ENCODE data around the gene SCFD1.
"Not testable (repeated sequence)": the region's sequence is repeated elsewhere in the genome, so short reads cannot be mapped to it uniquely, and the experiment has no call there.

The SCFD1 gene

DNA sequence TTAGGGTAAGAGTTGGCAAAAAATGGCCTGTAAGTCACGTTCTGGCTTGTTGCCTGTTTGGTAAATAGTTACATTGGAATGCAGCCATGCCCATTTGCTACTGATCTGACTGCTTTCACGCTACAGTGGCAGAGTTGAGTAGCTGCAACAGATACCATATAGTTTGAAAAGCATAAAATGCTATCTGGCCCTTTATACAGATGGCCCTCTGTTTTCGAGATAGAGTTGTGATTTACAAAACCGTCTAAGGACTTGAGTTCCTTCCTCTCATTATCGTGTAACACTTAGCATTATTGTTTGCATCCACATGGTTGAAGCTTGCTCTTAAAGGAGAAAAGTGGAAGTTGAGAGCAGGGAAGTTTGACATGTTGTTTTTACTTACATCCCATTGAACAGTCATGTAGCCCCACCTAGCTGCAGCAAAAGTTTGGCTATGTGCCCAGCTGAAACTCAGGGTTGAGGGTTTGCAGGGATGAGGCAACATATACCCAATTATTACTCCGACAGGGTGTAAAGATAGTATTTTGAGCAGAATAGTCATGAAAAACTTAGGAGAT lies 11.3 kb upstream of the SCFD1 start:
- DNase-seq: peak; percentile 87 to 95

DNA sequence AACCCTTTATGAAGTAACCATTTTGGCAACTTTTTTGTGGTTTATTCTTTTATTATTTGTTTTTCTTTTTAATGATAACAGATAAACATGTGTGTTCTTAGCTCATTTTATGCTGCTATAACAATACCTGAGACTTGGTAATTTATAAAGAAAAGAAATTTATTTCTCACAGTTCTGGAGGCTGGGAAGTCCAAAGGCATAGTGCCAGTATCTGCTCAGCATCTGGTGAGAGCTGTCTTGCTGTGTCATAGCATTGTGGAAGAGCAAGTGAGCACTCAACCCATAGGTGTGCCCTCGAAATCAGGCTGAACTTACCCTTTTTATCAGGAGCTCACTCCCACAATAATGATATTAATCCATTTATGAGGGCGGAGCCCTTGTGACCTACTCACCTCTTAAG lies 8.0 kb upstream of the SCFD1 start:
- DNase-seq: no peak

DNA sequence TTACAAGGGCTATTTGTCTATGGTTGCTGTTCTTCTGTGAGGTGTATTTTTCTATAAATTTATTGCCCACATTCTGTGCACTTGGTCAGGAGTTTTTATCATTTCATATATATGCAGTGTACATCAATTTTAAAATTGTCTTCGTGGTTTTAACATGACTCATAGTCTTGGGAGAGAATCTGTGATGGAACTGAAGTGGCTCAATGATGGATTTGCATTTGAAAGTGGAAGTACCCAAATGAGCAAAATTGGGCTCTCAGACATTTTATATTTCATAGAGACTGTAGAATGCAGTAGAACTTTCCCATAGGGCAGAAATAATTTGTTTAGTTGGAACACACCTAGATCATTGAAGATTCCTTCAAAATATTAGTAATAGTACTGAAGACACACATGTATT lies 1.9 kb upstream of the SCFD1 start:
- no peak for DNase-seq

DNA sequence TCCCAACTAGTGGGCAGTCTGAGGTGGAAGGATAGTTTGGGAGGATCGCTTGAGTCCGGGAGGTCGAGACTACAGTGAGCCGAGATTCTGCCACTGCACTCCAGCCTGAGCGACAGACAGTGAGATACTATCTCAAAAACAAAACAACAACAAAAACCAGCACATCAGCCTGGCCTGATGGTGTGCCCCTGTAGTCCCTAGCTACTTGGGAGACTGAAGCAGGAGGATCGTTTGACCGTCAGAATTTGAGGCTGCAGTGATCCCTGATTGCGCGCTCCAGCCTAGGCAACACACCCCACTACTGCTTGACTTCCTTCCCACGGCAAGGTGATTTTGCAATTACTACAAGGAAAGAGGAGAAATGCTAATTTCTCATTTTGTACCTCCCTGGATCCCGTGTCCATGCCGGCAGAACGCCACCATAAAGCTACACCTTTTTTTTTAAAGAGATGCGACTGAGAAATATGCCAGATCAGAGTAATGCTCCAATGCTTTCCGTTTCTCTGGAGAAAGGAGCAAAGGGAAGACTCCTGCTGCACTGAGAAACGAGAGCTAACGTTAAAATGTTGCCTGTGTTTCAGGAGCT lies 672 bp upstream of the SCFD1 start:
- no peak for DNase-seq

DNA sequence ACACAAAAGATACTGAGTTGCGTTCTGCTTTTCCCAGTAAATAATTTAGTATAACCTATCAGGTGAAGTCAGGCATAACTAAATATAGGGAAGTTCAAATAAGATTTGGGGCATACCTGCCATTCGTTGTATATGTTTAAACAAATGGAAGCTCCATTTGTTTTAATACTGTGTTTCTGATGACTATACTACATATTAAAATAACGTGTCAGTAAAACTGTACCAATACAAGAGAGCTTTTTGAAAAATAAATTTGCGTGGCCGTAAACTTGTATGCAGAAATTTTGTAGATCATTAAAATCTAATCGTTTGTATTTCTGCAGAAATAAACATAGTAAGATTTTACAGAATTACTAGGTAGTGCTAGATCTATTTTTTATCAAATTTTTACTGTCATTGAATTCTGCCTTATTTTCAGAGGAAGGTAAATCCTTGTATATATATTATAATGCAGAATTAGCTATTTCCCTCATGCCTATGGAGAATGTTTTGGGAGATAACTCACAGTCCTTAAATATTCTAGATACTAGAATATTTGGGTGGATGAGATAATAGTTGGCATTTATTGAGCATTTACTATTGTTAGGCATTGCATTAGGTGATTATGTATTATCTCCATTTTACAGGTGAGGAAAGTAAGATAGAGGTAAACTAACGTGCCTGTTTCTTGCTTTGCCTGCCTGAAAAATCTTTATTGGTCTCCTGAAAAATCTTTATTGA lies 1.5 kb downstream of the SCFD1 start:
- DNase-seq: no peak

DNA sequence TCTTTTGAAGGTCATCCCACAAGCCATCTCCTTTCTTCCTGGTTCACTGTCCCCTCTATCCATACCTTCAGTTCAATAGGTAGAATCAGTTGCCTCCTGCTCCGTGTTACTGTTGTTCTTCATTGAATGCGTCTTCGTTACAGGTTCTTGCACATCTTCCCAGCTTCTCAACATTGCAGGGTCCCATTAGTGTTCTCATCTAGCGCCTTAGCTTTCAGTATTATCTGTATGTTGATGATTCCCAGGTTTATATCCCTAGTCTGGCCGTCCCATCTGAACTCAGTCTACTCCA lies 2.0 kb downstream of the SCFD1 start:
- DNase-seq: no peak

DNA sequence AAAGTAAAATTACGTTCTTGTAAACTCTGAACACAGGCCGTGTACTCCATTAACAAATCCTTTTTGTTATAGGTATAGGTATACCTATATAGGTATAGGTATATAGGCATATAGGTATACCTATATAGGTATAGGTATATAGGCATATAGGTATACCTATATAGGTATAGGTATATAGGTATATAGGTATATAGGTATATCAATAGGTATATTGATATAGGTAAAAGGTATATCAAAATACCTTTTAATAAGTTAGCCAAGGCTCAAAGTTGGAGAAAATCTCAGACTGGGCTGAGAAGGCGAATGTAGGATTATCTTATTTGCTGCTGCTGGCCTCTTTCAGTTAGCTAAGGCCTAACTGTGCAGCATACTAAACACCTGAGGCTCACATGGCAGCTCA lies 3.4 kb downstream of the SCFD1 start:
- no peak for DNase-seq

DNA sequence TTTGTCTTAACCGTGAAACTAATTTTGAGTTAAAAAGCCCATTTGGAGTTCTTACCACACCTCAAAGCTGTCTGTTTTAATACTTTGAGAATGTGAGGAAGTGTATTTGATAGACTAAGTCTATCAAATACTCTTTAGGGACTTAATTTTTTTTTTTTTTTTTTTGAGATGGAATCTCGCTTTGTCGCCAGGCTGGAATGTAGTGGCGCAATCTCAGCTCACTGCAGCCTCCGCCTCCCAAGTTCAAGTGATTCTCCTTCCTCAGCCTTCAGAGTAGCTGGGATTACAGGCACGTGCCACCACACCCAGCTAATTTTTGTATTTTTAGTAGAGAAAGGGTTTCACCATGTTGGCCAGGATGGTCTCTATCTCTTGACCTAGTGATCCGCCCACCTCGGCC lies 7.3 kb downstream of the SCFD1 start:
- not testable (repeated sequence) for DNase-seq

DNA sequence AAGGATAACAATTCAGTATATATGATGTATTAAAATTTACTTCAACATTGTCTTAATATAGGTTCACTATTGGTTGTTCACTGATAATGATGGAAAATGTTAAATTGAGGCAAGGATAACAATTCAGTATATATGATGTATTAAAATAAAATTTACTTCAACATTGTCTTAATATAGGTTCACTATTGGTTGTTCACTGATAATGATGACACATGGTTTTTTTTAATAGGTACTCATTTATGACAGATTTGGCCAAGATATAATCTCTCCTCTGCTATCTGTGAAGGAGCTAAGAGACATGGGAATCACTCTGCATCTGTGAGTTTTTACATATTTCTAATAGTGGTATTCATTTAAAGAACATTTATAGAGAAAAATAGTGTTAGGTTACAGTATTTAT lies 8.1 kb downstream of the SCFD1 start:
- DNase-seq: no peak

DNA sequence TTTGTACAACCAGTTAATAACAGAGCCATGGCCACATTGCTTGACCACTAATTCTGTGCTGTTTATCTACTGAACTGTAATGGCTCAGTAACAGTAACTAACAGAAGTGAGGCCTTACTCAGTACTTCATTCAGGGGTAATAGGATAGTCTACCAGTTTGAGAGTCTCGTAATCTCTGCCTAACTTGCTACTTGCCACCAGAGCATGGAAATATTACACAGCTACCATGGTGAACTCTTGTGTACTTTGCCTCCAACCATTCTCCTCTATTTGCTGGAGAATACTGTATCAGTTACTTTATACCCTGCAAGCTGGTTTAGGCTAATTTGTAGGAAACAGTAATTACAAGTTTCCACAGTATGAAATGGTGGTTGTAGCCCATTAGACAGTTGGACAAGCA lies 10.6 kb downstream of the SCFD1 start:
- no peak for DNase-seq

DNA sequence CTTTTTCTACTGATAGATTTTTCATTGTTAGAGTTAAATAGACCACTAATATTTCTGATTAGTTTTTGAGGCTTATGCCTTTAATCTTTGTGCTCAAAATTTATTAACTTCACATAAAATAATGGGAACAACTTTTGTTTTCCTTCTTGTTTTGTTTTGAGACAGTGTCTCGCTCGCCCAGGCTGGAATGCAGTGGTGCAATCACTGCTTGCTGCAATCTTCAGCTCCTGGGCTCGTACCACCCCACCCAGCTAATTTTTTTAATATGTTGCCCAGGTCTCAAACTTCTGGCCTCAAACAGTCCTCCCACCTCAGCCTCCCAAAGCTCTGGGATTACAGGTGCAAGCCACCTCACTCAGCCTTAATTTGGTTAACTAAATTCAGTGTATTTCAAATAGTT lies 16.8 kb downstream of the SCFD1 start:
- no peak for DNase-seq

DNA sequence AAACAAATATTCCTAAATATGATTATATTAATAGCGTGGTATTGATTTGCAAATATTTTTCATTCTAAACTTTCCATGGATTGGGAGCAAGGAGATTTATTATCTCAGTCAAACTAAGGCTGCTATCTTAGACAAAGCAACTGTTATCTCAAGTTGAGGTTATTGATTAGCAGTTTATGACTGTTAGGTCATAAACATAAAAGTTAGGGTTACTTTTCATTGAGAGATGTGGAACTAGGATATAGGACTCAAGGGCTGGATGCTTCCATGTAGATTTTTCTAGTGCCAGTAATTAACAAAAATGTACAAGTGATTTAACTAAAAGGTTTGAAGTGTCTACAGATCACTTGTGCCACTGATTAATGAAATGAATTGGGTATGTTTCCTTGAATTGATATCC lies 19.1 kb downstream of the SCFD1 start:
- no peak for DNase-seq

DNA sequence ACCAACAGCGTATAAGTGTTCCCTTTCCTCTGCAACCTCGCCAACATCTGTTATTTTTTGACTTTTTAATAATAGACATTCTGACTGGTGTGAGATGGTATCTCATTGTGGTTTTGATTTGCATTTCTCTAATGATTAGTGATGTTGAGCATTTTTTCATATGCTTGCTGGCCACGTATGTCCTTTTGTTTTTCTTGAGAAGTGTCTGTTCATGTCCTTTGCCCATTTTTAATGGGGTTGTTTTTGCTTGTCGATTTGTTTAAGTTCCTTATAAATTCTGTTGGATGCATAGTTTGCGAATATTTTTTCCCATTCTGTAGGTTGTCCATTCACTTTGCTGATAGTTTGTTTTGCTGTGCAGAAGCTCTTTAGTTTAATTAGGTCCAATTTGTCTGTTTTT lies 22.3 kb downstream of the SCFD1 start:
- DNase-seq: not testable (repeated sequence)

DNA sequence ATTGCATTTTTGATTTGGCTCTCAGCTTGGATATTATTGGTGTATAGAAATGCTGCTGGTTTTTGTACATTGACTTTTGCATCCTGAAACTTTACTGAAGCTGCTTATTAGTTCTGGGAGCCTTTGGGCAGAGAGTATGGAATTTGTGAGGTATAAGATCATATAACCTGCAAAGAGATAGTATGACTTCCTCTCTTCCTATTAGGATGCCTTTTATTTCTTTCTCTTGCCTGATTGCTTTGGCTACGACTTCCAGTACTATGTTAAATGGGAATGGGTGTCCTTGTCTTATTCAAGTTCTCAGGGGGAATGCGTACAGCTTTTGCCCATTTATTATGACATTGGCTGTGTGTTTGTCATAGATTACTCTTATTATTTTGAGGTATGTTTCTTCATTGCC lies 23.5 kb downstream of the SCFD1 start:
- no peak for DNase-seq

DNA sequence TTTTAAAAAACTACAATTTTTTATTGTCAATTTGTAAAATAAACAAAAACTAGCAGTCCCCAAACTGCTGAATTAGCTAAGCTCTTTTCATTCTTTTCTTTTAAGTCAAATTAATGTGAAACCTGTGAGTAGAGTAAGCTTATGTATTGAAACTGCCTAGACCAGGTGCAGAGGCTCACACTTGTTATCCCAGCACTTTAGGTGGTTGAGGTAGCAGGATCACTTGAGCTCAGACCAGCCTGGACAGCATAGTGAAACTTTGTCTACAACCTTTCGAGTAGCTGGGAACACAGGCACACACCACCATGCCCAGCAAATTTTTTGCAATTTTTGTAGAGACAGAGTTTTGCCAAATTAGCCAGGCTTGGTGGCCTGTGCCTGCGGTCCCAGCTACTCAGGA lies 26.4 kb downstream of the SCFD1 start:
- no peak for DNase-seq

DNA sequence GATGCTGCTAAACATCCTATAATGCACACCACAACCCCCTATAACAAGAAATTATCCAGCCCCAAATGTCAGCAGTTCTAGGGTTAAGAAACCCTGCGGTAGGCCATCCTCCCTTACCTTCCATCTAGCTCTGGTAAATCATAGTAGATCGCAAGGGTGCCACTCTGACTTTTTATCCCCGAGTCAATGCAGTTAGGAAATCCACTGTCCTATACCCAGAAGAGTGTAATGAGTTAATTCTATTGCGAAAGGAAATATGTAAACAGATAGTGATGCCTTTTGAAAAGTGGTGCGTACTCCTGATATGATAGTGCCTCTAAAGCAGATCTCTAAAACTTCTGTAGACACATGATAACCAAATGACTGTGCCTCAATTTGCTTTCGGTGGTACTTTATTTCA lies 29.8 kb downstream of the SCFD1 start:
- no peak for DNase-seq

DNA sequence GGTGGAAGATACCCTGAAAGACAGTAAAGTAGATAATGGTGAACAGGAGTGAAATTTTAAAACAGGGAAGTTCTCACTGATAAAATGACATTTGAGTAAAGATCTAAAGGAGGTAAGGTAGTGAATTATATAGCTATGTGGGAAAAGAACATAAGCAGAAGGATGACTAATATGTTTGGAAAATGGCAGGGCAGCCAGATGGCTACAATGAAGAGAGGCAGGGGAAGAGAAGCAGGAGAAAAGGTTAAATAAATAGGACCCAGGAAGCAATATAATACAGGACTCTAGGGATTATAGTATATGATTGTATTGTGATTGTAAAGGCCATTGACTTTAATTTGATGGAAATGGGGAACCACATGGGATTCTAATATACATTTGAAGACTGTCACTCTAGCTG lies 33.0 kb downstream of the SCFD1 start:
- no peak for DNase-seq

DNA sequence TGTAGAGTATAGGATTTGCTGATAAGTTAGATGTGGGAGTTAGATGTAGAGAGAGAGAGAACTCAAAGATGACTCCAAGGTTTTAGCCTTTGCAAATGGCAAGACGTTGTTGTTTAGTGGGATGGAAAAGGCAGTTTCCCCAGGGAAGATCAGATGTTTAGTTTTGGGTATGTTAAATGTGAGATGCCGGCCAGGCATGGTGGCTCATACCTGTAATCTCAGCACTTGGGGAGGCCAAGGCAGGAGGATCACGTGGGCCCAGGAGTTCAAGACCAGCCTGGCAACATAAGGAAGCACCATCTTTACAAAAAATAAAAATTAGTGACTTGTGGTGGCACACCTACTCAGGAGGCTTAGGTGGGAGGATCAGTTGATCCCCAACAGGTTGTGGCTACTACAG lies 33.5 kb downstream of the SCFD1 start:
- no peak for DNase-seq

DNA sequence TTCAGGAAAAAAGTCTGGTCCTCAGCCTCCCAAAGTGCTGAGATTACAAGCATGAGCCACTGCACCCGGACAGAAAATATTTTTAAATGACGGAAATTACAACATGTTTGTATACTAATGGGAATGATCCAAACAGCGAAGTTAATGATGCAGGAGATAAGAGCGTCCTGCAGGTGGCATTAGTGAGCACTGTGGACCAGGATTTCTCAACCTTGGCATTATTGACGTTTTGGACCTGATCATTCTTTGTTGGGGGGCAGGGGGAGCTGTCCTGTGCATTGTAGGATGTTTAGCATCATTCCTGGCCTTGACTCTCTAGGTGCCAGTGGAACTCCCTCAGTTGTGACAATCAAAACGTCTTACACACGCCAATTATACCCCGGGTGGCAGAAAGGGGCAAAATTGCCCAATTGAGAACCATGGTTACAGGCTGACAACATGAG lies 34.1 kb downstream of the SCFD1 start:
- DNase-seq: peak in 1 of 2 experiments; percentile 60

DNA sequence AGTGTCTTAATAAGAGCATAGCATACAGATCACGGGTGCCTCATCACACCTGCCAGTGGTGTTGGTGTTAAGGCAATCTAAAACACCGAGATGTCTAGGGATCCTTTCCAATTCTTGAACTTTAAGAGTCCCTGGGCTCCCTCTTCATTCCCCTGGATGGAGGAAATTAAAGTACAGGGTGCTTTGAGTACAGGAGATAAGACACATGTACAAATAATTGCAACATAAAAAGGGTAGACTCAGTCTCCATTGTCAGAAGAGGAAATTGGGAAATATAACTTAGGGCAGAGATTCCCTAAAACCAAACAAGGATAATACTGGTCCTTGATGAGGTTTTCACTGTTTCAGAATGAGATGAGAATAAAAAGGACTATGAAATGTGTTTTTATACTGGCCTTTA lies 34.9 kb downstream of the SCFD1 start:
- DNase-seq: no peak

DNA sequence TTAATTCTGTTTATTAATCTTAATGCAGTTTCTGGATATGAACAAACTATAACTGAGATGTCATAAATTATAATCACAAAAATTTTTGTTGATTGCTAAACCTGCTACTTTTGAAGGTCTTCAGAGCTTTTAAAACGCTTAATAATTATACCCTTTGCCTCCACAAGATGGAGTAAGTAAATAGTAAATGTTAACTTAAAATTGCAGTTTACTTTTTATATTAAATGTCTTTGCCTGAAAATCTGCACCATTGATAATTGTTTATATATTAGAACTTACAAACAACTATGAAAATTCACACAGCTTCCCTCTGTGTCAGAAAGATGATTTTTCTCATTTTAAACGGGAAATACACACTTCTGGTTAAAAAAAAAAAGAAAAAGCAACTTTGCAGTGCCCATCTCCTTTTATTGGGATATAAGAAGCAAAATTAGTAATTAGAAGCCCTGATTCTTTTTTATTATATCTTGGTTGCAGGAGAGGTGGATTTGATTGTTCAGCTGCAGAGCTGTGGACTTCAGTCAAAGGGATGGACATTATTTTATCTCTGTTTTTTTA lies 35.6 kb downstream of the SCFD1 start:
- DNase-seq: peak in 1 of 2 experiments; percentile 10

DNA sequence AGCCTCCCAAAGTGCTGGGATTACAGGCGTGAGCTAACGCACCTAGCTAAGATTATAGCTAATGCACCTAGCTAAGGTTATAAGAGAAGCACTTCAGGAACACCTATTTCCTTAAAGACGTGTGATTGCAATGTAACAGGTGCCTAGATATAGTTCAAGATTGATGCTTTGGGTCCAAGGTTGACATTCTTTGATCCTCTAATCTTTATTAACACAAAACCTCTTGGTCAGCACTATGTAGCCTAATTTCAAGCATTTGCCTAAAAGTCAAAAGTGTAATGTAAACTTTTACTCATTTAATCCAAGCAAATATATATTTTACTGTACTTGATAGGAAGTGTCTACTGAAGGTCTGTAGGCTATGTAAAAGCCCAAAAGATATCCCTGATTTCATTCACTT lies 36.5 kb downstream of the SCFD1 start:
- no peak for DNase-seq

DNA sequence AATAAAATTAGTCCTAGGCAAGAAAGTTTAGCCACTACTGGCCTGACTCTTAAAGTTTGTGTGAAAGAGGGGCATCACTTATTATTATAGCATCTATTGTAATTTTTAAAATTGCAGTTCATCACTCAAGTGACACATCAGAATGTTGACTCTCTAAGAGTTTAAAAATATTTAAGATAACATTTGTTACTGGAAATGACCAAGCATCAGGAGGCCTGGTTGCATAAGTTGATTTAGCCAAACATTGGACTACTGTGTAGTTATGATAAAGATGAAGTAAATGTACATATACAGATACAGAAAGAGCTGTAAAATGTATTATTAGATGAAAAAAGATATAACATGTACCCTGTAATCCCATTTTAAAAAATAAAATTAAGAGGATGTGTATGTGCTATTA lies 47.5 kb downstream of the SCFD1 start:
- no peak for DNase-seq

DNA sequence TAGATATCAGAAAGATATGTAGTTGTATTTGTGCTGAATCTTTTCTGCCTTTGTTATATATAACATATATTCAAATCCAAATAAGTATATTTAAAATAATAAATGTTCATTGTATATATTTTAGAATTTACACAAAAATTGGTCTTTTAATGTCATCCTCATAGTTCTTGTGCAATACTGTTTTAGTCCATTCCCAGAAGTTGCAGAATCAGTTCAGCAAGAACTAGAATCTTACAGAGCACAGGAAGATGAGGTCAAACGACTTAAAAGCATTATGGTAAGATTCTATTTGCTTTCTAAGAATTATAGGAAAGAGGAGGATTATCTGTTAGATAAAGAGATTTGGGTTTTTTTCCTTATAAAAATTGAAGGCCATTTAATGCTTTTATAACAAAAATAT lies 51.0 kb downstream of the SCFD1 start:
- DNase-seq: no peak
